Epithelial cell of proximal tubule (primary cell): ENCODE results near the gene MYLK4. TPM values are rescaled to one million over a fixed set of nuclear protein-coding genes. Genes with fewer than 3 reads are reported as not detected.
A peak's percentile ranks its signal among the peaks of the same experiment; 100 is the strongest.

Experiments used
- DNase-seq: peaks from one replicate; pipeline ENCODE4 v3.0.0-alpha.2; 2011; ENCODE audit warnings: low read depth
- H3K4me3 ChIP-seq: 2 replicates; pipeline ENCODE4 v1.5.1; 2011; ENCODE audit warnings: low read depth, mild to moderate bottlenecking, low read length
- total RNA-seq: library from RNA; depleted of rRNA; stranded (reverse); fragments of >200 nt; gene quantifications from 2 replicates; pipeline ENCODE4 v1.2.3, GENCODE V29; 2015
- TF ChIP-seq, protein P1 (sequence below): conservative IDR thresholded peaks from 2 replicates; pipeline ENCODE4 v1.5.1; 2012; ENCODE audit warnings: low read depth, mild to moderate bottlenecking, low read length

Gene MYLK4
- total RNA-seq, 1 donor from 2014 or later = 0.46 TPM

DNA sequence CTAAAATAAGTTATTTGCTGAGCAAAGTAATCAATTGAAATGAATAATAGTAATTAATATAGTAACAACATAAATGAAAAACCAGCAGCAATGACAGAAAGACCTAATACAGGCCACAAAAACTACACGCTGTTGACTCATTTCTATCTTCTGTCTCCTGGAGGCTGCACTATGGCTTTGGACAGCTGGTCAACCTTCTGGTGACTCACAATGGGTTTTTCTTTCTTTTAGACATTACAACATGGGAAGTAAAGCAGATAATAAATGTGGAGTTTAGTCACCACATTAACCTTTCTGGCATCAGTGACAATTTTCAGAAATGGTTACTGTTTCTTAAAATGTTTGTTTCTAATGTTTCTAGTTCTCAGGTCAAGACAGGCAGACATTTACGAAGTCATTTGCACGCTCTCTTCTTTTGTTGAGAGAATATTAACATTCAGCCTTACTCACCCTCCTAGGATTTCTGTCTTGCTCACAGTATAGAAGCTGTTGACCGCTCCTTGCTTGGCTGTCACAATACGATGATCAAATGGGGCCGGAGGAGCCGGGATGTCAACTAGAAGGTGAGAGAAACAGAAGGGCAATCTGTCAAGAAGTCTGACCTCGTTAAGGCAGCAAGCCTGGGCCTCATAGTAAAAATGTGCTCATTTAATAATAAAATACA lies 62.2 kb downstream of the MYLK4 start:
- DNase-seq = peak; percentile 51
- H3K4me3 ChIP-seq = no peak overlapping the region
- TF ChIP-seq, protein P1, sequence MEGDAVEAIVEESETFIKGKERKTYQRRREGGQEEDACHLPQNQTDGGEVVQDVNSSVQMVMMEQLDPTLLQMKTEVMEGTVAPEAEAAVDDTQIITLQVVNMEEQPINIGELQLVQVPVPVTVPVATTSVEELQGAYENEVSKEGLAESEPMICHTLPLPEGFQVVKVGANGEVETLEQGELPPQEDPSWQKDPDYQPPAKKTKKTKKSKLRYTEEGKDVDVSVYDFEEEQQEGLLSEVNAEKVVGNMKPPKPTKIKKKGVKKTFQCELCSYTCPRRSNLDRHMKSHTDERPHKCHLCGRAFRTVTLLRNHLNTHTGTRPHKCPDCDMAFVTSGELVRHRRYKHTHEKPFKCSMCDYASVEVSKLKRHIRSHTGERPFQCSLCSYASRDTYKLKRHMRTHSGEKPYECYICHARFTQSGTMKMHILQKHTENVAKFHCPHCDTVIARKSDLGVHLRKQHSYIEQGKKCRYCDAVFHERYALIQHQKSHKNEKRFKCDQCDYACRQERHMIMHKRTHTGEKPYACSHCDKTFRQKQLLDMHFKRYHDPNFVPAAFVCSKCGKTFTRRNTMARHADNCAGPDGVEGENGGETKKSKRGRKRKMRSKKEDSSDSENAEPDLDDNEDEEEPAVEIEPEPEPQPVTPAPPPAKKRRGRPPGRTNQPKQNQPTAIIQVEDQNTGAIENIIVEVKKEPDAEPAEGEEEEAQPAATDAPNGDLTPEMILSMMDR = no peak

DNA sequence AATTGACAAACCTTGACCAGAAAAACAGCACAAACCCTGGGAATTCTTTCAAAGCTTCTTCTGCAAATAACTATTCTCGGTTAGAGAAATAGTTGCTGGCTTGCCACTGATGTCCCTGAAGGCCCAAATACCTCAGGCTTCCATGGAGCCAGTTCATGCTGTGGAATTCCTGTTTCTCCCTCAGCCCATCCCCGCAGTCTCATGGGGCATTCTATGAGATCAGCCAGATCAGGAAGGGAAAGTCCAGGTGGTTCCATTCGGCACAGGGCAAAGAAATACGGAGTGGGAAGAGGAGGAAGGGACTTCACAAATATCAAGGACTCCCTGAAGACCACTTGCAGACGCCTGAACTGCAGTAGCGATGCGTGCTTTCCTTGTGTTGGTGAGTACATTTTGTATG lies 63.3 kb downstream of the MYLK4 start:
- TF ChIP-seq, protein P1 = no peak
- H3K4me3 ChIP-seq = no peak overlapping the region
- no peak for DNase-seq

DNA sequence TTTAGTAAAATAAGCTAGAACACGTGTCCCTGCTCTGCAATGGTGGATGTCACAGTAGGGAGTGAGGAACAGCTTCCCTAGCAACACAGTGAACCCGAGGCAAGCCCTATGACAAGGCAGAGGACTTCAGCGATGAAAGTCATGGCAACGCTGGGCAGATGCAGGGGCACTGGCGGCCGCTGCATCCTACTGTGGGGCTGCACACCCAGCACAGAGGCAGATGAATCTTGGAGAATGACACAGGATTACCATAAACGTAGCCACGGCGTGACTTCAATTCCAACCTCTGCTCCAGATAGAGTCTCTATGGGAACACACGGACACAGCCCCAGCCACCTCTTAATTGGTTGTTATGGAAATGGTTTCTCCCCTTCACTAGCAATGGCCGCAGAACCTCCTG lies 64.2 kb downstream of the MYLK4 start:
- DNase-seq = no peak

DNA sequence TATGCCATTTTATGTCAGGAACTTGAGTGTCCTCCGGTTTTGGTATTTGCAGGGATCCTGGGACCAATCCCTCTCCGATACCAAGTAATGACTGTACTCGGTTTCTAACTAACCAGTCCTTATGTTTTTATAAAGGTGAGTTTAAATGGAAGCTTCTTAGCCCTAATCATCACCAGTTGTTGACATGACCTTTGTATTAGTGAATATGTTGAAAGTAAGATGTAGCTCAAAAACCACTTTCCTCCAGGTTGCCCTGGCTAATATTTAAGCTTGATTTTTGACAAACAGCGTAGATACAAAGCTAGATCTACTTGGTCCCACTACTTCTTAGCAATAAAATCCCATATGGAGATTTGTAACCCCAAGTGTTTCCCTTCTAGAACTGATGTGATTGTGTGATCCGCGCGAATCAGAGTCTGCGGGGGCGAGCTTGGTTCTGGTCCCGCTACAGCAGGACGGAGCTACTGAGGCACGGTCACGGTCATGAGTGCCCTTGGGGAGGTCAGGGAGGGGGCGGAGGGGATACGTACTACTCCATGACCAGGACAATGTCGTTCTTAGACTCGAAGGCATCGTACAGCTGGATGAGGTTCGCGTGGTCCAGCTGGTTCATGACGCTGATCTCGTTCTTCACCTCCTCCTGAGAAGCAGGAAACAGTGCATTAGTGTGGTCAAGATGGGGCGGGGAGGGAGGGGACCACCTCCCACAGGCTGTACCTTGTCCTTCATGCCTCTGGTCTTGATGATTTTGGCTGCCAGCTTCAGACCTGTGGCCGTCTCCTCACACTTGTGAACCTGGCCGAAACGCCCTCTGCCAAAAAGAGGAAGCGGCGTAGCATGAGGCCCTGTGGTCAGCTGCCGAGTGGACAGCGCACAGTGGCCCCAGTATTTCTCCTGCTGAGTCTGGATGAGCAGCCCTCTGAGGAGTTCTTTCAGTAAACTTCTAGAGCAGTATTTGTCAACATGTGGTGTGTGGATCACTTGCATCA lies 65.7 kb downstream of the MYLK4 start:
- TF ChIP-seq, protein P1 = no peak
- DNase-seq = no peak
- no peak overlapping the region for H3K4me3 ChIP-seq

More for the DNA sequence above, 64.2 kb downstream of the MYLK4 start:
- no peak overlapping the region for H3K4me3 ChIP-seq
- TF ChIP-seq, protein P1 = no peak

DNA sequence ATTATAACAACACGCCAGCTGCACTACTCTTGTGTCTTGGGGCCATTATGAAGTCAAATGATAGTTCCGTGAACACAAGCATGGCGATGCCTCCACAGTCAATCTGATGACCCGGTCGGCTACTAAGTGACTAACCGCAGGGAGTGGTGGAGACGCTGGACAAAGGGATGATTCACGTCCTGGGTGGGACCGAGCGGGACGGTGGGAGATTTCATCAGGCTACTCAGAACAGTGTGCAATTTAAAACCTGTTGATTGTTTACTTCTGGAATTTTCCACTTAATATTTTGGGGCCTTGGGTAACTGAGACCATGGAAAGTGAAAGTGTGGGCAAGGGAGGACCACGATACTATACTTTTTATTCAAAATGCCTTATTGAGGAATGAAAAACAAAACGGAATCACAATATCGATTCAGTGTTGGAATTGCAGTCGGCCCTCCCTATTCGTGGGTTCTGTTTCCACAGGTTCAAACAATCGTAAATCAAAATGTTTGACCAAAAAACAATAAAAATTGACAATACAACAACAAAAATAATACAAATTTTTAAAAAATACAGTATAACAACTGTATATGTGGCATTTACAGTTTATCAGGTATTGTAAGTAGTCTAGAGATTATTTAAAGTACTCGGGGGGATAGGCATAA lies 66.5 kb downstream of the MYLK4 start:
- H3K4me3 ChIP-seq = no peak overlapping the region
- DNase-seq = no peak
- TF ChIP-seq, protein P1 = no peak

DNA sequence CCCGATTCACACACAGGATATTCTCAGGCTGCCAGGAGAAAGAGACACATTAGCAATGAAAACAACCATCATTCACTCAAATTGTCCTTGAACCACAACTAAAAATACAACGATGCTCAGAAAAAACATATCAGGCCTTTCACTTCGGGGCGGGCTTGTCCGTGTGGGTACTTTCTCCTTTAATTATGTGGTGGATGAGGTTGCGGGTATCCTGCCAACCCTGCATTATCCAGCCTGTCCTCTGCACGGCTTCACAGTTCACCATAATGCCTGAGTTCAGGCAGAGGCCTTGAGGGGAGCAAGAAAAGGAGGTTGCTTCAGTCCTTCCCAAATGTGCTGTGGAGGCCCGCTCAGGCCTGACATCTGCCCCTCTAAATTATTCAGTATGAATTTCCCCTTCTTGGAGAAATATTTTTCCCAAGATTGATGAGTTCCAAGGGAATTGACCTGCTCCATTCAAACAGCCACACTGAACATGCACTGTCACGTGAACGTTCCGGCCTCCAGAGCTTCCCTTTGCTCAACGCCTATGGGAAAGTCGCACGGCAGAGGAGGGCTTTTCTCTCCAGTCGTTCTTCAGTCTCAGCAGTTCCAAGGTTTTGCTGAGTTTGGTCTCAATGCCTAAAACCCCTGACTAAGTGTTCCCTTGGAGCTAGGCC lies 70.3 kb downstream of the MYLK4 start:
- no peak overlapping the region for H3K4me3 ChIP-seq
- TF ChIP-seq, protein P1 = no peak
- no peak for DNase-seq
